HFF-Myc (cell line): ENCODE measurements around the gene APOC1.

Source experiments
- DNase-seq: peaks from one replicate; pipeline ENCODE4 v3.0.0-alpha.2; 2011; ENCODE audit warnings: low read depth; ENCODE audit errors: extremely low read depth
- H3K4me3 ChIP-seq: replicated peaks from 2 replicates; pipeline ENCODE4 v1.5.1; 2011; ENCODE audit warnings: low read depth, mild to moderate bottlenecking, control low read depth, low read length
- TF ChIP-seq, protein P1 (sequence below): IDR thresholded peaks from 2 replicates; pipeline ENCODE4 v1.5.1; 2012; ENCODE audit warnings: mild to moderate bottlenecking, low read depth, low read length, control low read depth; ENCODE audit errors: missing control alignments

APOC1 gene

DNA sequence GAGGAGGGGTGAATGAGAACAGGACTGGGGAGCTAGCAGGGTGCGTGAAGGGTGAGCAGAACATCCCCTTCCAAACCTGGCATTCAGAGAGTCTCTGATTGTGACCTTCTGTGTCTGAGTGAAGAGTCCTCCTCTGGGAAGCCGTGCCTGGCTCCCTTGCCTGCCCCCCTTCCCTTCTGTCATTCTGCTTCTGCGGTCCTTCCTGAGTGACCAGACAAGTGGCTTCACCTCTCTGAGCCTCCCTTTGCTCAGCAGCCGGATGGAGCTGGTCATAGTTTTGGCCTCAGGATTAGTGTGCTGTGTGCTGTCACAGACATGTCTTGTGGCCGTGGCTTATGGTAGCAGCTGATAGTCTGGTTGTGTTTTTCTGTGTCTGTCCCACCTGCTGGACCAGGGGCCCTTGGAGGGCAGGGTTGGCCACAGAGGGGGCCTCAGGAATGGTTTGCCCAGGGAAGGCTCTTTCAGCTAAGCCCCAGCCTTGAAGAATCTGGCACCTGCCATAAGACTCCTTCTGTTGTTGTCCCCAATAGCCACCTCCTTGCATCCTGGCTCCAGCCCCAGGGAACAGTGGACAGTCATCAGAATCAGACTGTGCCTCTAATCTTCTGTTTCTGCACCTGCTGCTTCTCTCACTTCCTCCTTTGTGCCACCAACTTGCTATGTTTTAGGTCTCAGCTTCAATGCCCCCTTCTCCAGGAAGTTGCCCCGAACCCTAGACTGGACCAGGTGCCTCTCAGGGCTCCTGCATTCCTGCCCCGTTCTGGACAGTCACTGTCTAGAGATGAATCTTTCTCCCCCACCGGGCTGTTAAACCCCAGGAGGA is 46.7 kb downstream of the APOC1 start:
- DNase-seq: no peak

GRCh38 chr19:44961821-44962220 is 47.4 kb downstream of the APOC1 start:
- no peak overlapping the region for H3K4me3 ChIP-seq
- TF ChIP-seq, protein P1, sequence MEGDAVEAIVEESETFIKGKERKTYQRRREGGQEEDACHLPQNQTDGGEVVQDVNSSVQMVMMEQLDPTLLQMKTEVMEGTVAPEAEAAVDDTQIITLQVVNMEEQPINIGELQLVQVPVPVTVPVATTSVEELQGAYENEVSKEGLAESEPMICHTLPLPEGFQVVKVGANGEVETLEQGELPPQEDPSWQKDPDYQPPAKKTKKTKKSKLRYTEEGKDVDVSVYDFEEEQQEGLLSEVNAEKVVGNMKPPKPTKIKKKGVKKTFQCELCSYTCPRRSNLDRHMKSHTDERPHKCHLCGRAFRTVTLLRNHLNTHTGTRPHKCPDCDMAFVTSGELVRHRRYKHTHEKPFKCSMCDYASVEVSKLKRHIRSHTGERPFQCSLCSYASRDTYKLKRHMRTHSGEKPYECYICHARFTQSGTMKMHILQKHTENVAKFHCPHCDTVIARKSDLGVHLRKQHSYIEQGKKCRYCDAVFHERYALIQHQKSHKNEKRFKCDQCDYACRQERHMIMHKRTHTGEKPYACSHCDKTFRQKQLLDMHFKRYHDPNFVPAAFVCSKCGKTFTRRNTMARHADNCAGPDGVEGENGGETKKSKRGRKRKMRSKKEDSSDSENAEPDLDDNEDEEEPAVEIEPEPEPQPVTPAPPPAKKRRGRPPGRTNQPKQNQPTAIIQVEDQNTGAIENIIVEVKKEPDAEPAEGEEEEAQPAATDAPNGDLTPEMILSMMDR: no peak

More for the DNA sequence above, 46.7 kb downstream of the APOC1 start:
- TF ChIP-seq, protein P1: no peak
- H3K4me3 ChIP-seq: no peak overlapping the region

GRCh38 chr19:44968118-44968517 is 53.7 kb downstream of the APOC1 start:
- no peak for DNase-seq
- TF ChIP-seq, protein P1: no peak

More at GRCh38 chr19:44961821-44962220, 47.4 kb downstream of the APOC1 start:
- no peak for DNase-seq

GRCh38 chr19:44968670-44969069 is 54.3 kb downstream of the APOC1 start:
- DNase-seq: no peak
- no peak overlapping the region for H3K4me3 ChIP-seq
- TF ChIP-seq, protein P1: no peak

More at GRCh38 chr19:44968118-44968517, 53.7 kb downstream of the APOC1 start:
- H3K4me3 ChIP-seq: no peak overlapping the region
